GM19468 (cell line): ENCODE results near the gene COL4A2.
A peak's percentile ranks its signal among the peaks of the same experiment; 100 is the strongest.

Experiments used
- ATAC-seq: cut with Tn5 transposase; IDR thresholded peaks from one replicate; pipeline ENCODE4 v1.9.1; 2021; ENCODE audit warnings: mild to moderate bottlenecking, moderate library complexity, moderate number of reproducible peaks; ENCODE audit not compliant: unreplicated experiment; ENCODE audit errors: extremely low read depth

Gene COL4A2

GRCh38 chr13:110409581-110409992 is 102.5 kb downstream of the COL4A2 start:
- ATAC-seq: no peak

DNA sequence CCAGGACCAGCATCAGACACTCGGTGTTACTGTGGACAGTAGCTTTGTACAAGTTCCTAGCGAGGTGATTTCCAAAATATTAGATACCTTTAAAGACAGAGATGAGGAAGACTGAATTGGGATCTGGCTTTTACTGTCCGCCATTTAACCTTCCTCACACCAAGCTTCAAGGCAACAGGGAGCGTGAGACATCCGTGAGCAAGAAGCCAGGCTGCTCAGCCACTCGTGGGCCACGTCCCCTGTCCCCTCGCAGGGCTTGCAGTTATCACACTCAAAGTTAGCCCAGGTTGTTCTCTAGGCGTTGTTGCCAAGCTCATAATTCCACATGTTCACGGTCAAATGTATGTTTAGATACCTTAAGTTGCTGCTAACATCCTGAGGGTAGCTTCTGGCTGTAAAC is 102.9 kb downstream of the COL4A2 start:
- no peak for ATAC-seq

GRCh38 chr13:110410936-110411687 is 104.0 kb downstream of the COL4A2 start:
- no peak for ATAC-seq

DNA sequence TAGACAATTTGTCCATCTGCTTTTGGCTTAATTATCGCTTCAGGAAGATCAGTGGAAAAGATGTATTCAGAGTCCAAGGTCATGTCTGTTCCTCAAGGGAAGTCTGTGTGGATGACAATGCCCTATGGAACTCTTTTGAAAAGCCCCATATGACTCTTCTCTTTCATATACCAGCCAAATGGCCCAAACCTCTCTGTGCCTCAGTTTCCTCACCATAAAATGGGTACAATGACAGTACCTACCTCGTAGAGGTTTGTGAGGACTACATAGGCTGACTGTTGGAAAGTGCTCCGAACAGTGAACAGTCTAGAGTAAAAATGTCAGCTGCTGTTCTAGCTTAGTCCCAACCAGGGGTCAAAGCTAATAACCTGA is 104.6 kb downstream of the COL4A2 start:
- ATAC-seq: no peak

DNA sequence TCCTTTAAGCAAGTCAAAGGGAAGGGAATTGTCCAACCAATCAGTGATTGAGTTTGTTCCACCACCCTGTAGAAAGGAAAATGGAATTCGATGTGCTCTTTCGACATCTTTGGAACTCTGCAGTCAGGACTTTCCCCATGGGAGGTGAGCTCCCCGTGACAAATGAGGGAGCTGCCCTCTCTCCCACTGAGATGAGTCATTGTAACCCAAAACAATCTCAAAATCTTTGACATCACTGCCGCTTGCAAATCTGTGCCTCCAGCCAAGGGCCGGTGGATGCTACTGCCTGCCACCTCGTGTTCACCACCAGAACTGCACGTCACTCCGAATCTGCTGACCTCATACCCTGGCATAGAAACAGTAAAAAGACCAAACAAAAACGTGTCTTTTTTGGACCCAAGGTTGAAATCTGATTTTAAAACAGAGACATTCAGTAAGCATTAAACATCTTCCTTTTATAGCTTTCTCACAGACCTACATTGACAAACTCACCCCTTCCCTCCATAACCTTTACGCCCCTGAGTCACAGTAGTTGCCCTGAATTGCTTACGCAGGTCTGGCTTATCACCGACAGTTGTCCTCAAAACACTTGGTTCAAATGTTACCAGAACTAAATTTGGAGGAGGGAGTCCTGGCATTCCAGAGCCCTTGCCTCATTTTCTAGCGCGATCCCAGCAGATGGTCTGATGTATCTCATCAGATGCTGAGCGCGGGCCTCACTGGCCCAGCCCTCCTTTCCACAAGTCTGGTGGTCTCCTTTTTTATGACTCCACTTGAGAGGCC is 105.2 kb downstream of the COL4A2 start:
- ATAC-seq: peak; percentile 86

GRCh38 chr13:110413016-110413675 is 106.1 kb downstream of the COL4A2 start:
- no peak for ATAC-seq

DNA sequence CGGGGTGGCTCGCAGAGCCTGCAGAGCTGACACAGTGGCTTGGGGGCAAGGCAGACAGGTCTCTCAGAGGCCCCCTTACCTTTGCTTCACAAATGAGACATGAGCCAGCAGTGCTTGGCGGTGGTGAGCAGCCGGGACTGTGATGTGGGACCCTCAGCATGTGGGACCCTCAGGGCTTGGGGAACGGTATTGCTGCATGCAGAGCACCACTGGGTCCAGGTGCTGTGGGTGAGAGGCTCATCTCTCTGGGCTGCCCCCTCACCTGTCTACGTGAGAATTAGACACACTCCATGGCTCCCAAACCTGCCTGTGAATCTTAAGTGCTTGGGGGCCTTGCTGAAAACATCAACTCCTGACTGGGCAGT is 106.6 kb downstream of the COL4A2 start:
- ATAC-seq: no peak

DNA sequence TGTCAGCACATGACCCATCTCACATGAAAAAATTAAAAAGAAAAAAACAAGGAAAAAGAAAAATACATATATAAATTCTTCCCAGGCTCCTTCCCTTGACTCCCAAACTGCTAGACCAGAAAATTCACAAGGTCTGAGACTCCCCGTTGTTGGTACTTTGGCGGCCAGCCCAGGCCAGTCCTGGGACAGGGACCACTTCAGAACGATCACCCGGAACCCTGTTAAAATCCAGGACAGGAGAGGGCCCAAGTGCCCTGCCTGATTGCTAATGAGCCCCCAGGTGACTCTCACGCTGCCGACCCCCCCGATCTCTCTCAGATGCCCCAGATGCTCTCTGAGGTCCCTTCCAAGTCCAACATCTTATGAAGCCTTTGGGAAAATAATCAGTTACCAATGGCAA is 107.2 kb downstream of the COL4A2 start:
- no peak for ATAC-seq

DNA sequence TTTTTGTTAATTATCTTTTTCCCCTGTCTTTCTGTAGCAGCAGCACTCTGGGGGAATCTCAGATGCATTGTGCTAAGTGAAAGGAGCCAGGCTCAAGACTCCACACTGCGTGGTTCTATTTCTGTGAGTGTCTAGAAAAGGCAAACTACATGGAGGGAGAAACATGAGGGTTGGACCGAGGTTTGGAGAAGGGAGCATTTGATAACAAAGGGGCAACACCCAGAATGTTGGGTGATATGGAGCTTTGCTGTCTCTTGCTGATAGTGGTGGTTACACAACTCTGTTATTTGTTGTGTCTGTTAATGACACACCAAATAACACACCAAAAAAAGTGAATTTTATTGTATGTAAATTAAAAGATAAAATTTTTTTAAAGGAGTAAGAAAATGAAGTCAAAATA is 107.8 kb downstream of the COL4A2 start:
- no peak for ATAC-seq

DNA sequence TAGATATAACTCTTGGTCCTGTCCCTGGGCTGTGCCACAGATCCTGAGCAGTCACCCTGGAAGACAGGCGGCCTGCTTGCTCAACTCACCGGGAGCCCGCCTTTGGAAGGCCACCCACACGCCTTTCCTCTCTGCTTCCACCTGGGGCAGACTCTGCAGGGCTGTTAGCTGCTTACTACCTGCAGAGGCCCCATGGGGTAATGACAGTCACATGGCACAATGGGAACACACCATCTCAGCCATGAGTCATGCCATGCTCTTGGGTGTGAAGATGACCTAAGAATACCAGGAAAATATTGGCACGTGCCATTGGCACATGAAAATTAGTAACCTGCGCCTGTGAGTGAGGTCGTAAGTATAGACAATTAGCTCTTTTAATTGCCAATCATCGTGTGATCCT is 108.6 kb downstream of the COL4A2 start:
- no peak for ATAC-seq

GRCh38 chr13:110416131-110417025 is 109.3 kb downstream of the COL4A2 start:
- no peak for ATAC-seq

DNA sequence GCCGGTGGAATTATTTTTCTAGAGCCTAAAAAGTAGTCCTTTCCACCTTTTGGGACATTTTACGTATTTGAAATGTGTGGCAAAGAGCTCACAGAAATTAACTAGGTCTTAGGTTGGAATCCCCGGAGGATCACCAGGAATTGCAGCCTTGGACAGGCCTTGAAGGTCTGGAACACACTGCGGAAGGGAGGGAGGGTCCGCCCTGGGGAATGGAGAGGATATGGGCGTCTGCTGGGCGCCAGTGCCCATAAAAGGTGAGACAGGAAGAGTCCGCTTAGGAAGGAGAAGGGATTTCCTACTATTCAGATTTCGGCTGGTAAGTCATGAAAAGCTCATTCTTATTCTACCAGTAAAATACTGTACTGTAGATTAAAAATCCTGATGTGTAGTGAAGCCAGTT is 111.9 kb downstream of the COL4A2 start:
- no peak for ATAC-seq

- ATAC-seq: no peak
Measured at GRCh38 chr13:110419381-110419791, 112.3 kb downstream of the COL4A2 start.

DNA sequence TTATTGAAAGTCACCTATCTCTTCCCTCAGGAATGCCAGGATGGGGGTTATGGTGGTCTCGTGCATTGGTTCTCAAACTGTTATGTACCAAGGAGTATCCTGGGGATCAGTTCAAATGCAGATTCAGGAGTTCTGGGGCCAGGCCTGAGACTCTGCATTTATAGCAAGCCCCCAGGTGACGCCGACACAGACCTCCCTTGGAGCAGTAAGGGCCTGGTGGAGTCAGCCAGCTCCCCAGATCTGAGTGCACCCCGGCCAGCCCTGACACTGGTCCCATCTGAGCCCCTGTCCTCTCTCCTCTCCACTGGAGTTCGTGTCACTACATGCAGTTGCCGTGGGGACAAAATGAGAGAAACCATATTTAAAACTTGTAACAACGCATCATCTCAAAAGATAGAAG is 112.9 kb downstream of the COL4A2 start:
- no peak for ATAC-seq

- no peak for ATAC-seq
Measured at GRCh38 chr13:110420626-110421025, 113.5 kb downstream of the COL4A2 start.

GRCh38 chr13:110421061-110421460 is 114.0 kb downstream of the COL4A2 start:
- ATAC-seq: no peak

DNA sequence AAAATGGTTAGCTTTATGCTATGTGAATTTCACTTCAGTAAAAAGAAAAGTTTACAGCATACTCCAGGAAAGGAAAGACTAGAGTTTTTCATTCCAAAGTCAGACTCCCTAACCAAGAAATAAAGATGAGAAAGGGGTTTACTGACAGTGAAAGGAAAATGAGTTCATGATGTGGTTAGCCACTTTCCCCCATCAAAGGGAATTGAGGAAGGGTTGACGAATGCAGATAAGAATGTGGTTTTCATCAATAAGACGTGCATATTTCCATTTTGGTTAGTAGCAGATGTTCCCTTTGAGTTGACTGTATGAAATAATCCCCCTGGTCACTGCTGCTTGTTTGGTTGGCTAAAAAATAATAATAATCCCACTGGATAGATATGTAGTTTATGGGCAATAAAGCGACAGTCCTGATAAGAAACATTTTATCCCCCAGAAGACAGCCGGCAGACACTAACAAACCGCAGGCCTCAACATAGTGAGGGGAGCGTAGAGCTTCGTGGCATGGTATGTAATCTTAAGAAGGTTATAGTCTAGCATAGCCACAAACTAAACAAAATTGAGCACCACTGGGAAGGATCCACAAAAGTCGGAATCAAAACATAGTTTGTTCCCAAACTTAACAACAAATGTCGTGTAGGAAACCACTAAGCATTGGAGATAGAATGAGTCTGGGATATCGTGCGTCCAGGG is 114.8 kb downstream of the COL4A2 start:
- ATAC-seq: no peak

DNA sequence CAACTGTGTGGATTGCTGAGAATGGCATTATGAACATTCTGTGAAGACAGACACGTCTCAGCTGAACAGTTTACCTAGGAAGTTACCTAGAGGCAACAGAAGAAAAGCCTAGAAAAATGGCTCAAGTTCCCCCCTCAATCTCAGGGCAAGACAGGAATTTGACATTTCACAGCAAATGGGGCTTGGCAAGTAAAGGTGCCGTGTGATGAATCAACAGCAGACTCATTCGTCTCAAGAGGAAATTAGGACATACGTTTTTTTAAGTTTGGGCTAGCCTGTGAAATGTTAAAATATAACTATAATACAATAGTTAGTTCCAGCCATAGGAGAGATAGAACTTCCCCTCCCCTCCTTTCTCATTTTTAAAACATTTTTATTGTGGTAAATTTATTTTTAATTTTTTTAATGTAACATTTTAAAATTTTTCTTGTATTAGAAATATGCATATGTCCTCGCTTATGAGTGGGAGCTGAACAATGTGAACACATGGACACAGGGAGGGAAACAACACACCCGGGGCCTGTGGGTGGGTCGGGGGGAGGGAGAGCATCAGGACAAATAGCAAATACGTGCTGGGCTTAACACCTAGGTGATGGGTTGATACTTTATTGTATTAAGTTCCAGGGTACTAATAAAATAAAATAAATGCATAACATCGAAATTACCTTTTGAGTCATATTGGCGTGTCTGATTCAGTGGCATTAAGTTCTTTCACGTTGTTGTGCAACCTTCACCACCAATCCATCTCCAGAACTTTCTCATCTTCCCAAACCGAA is 116.0 kb downstream of the COL4A2 start:
- ATAC-seq: no peak

DNA sequence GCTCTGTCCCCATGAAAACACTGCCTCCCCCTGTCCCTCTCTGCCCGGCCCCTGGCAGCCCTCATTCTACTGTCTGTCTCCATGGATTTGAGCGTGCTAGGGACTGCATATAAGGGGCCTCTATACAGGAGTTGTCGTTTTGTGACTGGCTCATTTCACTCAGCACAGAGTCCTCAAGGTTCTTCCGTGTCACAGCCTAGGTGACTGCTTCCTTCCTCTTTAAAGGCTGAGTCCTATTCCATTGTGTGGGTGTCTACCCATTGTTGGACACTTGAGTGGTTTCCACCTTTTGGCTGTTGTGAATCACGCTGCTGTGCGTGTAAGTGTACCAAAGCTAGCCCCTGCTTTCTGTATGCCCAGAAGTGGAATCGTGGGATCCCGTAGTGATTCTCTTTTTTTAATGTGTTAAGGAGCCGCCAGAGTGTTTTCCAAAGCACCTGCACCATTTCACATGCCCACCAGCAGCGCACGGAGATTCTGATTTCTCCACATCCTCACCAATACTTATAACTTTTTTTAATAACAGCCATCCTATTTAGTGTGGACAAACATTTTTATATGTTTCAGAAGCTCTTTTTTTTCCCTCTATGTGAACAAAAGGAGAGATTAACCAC is 116.7 kb downstream of the COL4A2 start:
- ATAC-seq: no peak
